KOPT-K1 (cell line): ENCODE results near the gene ARL17B.
"Not testable (repeated sequence)": the region's sequence is repeated elsewhere in the genome, so short reads cannot be mapped to it uniquely, and the experiment has no call there.

Experiments
- H3K27ac ChIP-seq: fragments of 200-600 bp; sonication (generic); 2 replicates; pipeline ENCODE4 v1.5.1; 2016; ENCODE audit warnings: antibody characterized with exemption, mild to moderate bottlenecking, low read depth, low read length; ENCODE audit not compliant: poor library complexity, severe bottlenecking
- H3K36me3 ChIP-seq: fragments of 200-600 bp; sonication (generic); 2 replicates; pipeline ENCODE4 v1.5.1; 2017; ENCODE audit warnings: antibody characterized with exemption, mild to moderate bottlenecking, low read length, moderate library complexity; ENCODE audit not compliant: insufficient read depth
- H3K9me3 ChIP-seq: fragments of 200-600 bp; sonication (generic); 2 replicates; pipeline ENCODE4 v1.5.1; 2017; ENCODE audit warnings: antibody characterized with exemption, low read length, mild to moderate bottlenecking; ENCODE audit not compliant: insufficient read depth, poor library complexity, severe bottlenecking

Gene ARL17B

GRCh38 chr17:46349060-46349459 is 12.5 kb downstream of the ARL17B start:
- H3K36me3 ChIP-seq, H3K9me3 ChIP-seq, H3K27ac ChIP-seq: not testable (repeated sequence)

GRCh38 chr17:46348345-46348744 is 13.2 kb downstream of the ARL17B start:
- H3K9me3 ChIP-seq, H3K27ac ChIP-seq, H3K36me3 ChIP-seq: not testable (repeated sequence)

- not testable (repeated sequence) for H3K27ac ChIP-seq, H3K36me3 ChIP-seq, H3K9me3 ChIP-seq
Observed at GRCh38 chr17:46342131-46342530, 19.4 kb downstream of the ARL17B start.

- not testable (repeated sequence) for H3K27ac ChIP-seq, H3K9me3 ChIP-seq, H3K36me3 ChIP-seq
Observed at GRCh38 chr17:46341220-46341619, 20.3 kb downstream of the ARL17B start.

- H3K27ac ChIP-seq, H3K36me3 ChIP-seq, H3K9me3 ChIP-seq: not testable (repeated sequence)
Observed at GRCh38 chr17:46294831-46295230, 66.7 kb downstream of the ARL17B start, which contains the start of gene LRRC37A. TSS of gene LRRC37A (plus strand) at chr17:46295131. CDS start at chr17:46295134, 3 bp downstream.

- not testable (repeated sequence) for H3K36me3 ChIP-seq
- H3K27ac ChIP-seq = peak overlapping the region; percentile 34
Observed at GRCh38 chr17:46291618-46292017, 69.9 kb downstream of the ARL17B start.

GRCh38 chr17:46290906-46291546 is 70.5 kb downstream of the ARL17B start:
- H3K9me3 ChIP-seq, H3K36me3 ChIP-seq: not testable (repeated sequence)
- peak overlapping the region; percentile 34 for H3K27ac ChIP-seq

More at GRCh38 chr17:46291618-46292017, 69.9 kb downstream of the ARL17B start:
- not testable (repeated sequence) for H3K9me3 ChIP-seq

- H3K9me3 ChIP-seq, H3K36me3 ChIP-seq, H3K27ac ChIP-seq: not testable (repeated sequence)
Observed at GRCh38 chr17:46287587-46287986, 74.0 kb downstream of the ARL17B start.

GRCh38 chr17:46286764-46287221 is 74.8 kb downstream of the ARL17B start:
- H3K9me3 ChIP-seq, H3K27ac ChIP-seq, H3K36me3 ChIP-seq: not testable (repeated sequence)

GRCh38 chr17:46285500-46285899 is 76.1 kb downstream of the ARL17B start:
- not testable (repeated sequence) for H3K27ac ChIP-seq, H3K36me3 ChIP-seq

GRCh38 chr17:46284467-46284866 is 77.1 kb downstream of the ARL17B start:
- not testable (repeated sequence) for H3K27ac ChIP-seq, H3K9me3 ChIP-seq, H3K36me3 ChIP-seq

More at GRCh38 chr17:46285500-46285899, 76.1 kb downstream of the ARL17B start:
- not testable (repeated sequence) for H3K9me3 ChIP-seq

GRCh38 chr17:46282635-46283034 is 78.9 kb downstream of the ARL17B start:
- not testable (repeated sequence) for H3K36me3 ChIP-seq, H3K27ac ChIP-seq

GRCh38 chr17:46281336-46281735 is 80.2 kb downstream of the ARL17B start:
- not testable (repeated sequence) for H3K36me3 ChIP-seq, H3K27ac ChIP-seq, H3K9me3 ChIP-seq

More at GRCh38 chr17:46282635-46283034, 78.9 kb downstream of the ARL17B start:
- H3K9me3 ChIP-seq = not testable (repeated sequence)

- H3K36me3 ChIP-seq, H3K27ac ChIP-seq, H3K9me3 ChIP-seq: not testable (repeated sequence)
Observed at GRCh38 chr17:46276728-46277479, 84.7 kb downstream of the ARL17B start.

GRCh38 chr17:46274238-46274637 is 87.3 kb downstream of the ARL17B start:
- H3K27ac ChIP-seq = no peak overlapping the region
- no peaks in the 10 kb centered on the region for H3K36me3 ChIP-seq
- H3K9me3 ChIP-seq = no peaks in the 10 kb centered on the region
